A172 (cell line): Measurements from ENCODE around the gene ARHGAP12. TPM values are rescaled to one million over a fixed set of nuclear protein-coding genes. Genes with fewer than 3 reads are reported as not detected.

Experiments
- DNase-seq: peaks from one replicate; pipeline ENCODE4 v3.0.0-alpha.2; 2015; ENCODE audit warnings: low spot score
- total RNA-seq: library from RNA; depleted of rRNA; stranded (reverse); fragments of >200 nt; shearing (Covaris generic); gene quantifications from 2 replicates; pipeline ENCODE4 v1.2.3, GENCODE V29; 2014

The ARHGAP12 gene
- total RNA-seq, 1 experiment from 2014 or later: 49.6 TPM

DNA sequence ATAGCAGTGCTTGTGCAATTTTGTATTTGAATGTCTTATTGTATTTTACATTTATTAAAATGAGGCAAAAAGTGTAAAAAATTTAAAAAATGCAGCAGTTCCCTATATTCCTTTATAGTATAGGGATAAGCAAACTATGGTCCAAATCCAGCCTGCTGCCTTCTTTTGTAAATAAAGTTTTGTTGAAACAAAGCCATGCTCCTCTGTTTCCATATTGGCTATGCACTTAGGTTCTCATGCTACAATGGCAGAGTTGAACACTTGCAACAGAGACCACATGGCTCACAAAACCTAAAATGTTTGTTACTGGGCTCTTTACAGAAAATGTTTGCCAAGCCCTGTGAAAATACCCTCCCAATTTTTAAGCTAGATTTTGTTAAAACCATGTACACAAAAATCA, 50.1 kb downstream of the ARHGAP12 start:
- no peak for DNase-seq

DNA sequence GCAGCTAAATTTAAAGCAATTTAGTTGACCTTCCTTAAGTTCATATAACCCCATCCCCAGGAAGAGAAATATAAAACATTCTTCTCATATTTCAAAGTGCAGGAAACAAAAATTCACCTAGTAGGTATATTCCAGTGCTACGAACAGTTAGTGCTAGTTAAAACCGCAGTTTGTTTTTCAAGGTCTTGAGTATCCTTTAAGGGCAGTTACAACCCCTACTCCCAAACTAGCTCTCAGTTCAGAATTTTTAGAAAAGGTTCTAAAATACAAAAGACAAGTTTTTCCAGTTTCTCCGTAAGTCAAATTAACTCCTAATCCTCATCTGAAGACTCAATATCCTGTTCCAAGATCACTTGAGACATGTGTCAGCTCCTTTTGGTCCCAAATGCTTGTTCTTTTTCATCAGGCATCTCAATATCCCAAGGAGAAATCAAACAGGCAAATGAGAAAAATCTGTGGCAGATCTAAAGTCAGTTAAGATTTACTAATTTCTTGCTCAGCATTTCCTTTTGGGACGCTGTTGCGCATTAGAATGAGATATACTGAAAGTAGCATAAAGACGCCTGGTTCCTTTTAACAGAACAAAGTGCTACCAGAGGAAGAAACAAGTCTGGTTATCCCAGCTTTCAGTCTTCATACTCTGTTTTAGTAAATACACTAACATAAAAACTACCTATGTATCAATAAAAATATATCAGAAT, 51.8 kb downstream of the ARHGAP12 start:
- no peak for DNase-seq

- DNase-seq: no peak
Observed at GRCh38 chr10:31875608-31876007, 53.0 kb downstream of the ARHGAP12 start.

DNA sequence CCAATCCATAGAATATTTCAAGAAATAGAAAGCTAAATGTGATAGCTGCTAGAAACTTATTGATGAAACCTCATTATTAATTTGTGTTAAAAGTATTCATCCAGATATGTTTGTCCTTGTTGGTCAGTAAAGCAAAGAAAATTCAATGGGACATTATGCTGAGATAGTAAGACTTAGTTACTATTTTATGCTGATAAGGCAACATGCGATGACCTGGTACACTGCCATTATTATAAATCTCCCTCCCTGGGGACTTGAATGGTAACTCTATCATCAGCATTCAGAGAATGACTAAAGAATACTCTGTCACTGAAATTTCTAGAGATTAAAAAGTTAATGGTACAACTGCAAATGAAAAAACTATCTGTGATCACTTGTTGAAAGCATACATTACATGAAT, 54.9 kb downstream of the ARHGAP12 start:
- no peak for DNase-seq

DNA sequence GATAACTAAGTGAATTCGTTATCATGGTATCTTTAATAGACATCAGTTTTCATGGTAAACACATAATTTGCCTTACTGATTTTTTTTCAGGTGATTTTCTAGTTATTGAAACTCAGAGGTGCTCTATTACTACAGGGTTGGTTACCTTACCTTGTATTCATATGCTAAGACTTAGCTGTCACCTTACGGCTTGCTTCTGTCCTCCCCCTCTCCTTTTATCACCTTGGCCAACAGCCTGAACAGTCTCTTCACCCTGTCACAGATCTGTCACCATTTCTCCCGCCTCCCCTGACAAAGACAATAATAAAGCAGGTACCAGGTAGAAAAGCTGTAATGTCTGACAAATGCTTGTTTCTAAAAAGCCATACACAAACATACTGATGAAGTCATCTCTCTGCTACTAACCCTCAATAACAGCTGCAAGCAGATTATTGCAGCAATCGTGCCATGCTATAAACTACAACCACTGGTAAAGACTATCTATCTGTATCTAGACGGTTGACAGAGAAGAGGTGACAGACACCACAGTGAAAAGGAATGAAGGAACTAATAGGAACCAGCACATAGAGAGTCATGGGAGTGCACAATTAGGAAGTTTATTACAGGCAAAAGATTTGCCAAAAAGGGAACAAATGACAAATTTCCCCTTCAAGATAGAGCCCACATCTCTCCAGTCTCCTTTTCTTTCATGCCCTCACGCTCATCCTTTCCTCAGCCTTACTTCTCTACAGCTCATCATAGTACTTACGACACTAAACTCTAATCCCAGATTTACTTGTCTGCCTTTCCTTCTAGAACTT, 57.2 kb downstream of the ARHGAP12 start:
- DNase-seq: no peak

DNA sequence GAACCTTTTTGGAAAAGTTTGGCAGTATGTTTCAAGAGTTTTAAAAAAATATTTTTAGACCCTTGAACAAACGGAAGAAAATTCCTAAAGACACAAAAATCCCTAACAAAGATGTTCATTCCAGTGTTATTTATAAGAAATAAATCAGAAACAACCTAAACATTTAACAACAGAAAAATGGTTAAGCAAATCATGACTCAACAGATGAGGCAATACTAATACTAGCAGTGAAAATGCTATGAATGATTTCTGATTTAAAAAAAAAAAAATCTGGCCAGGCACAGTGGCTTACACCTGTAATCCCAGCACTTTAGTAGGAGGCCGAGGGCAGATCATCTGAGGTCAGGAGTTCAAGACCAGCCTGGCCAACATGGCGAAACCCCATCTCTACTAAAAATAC, 61.0 kb downstream of the ARHGAP12 start:
- DNase-seq: no peak

GRCh38 chr10:31866118-31866670, 62.4 kb downstream of the ARHGAP12 start:
- peak; percentile 35 for DNase-seq

- DNase-seq: peak; percentile 57
Observed at GRCh38 chr10:31864834-31865518, 63.7 kb downstream of the ARHGAP12 start.

- no peak for DNase-seq
Observed at GRCh38 chr10:31855033-31855432, 73.6 kb downstream of the ARHGAP12 start.

DNA sequence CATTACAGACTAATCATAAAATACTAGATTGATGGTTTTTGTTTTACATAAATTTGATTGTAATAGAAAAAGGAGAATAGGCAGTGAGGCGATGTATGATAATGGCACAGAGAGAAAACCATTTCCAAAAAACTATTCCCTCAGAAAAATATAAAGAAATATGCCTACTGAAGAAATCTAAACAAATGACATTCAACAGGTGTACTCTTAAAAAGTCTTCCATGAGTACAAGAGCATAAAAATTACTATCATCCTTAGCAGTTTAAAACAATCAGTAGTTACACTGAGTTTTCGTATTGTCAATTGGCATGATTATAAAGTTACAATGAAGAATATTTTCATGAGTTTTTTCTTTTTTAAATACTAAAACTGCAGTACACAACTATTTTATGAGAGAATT, 75.0 kb downstream of the ARHGAP12 start:
- no peak for DNase-seq

GRCh38 chr10:31851216-31851615, 77.4 kb downstream of the ARHGAP12 start:
- DNase-seq: no peak

- DNase-seq: no peak
Observed at GRCh38 chr10:31847515-31847914, 81.1 kb downstream of the ARHGAP12 start.

DNA sequence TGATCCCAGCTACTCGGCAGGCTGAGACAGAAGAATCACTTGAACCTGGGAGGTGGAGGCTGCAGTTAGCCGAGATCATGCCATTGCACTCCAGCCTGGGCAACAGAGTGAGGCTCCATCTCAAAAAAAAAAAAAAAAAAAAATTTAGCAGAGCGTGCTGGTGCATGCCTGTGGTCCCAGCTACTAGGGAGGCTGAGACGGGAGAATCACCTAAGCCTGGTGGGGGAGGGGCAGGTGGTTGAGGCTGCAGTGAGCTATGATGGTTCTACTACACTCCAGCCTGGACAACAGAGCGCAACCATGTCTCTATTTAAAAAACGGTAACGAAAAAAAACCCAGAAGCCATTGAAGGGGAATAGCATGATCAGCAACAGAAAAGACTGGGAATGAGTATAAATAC, 89.9 kb downstream of the ARHGAP12 start:
- no peak for DNase-seq

- DNase-seq: no peak
Observed at GRCh38 chr10:31838065-31838464, 90.6 kb downstream of the ARHGAP12 start.

DNA sequence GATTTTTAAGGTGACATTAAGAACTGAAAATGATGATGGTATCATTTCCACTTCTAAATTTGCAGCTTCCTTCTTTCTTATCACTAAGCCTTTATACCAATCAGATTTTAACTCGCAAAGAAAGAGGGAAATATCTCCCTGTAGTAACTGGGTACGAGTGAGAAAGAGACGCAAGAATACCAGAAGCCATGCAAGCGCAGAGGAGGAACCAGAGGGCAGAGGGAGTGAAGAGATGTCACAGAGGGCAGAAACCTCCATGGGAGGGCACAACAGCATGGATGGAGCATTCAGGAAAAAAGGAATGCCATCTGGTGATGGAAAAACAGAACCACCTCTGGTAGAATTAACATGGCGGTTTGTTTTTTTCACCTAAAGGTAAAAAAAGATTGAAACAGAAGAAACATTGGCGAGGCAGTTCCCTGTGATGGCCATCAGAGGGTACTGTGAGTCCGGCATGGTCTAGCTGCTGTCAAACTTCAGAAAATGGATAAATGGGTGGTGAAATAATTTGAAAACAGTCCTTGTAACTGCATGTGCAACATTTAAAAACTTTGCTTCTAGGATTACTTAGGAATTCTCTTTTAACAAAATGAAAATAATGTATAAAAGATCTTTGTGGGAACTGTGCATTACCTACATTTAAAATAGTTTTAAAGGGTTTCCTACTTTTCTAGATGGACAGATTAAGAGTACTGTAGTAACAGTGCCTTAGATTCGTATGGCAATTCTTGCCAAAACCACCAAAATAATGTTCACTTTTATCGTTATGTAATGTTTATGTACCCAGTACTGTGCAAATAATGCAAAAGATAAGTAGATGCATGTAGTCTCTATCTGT, 91.8 kb downstream of the ARHGAP12 start:
- DNase-seq: peak; percentile 30

DNA sequence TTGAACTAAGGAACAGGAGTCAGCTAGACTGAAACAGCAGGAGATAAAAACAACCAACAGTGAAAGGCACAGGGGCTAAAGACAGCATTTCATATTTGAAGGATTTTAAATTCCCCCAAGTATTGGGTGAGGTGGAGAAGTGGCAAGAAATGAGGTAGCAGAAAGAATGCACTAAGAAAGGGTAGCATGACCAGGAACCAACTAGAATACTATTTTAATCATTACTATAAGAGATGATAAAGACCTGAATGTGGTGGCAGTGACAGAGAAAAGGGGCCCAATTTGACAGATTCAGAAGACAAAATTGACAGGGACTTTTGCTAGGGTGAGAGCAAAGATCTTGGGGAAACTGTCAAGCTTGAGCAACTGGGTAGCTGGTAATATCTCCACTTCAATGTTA, 94.9 kb downstream of the ARHGAP12 start:
- DNase-seq: no peak

- DNase-seq: no peak
Observed at GRCh38 chr10:31832261-31832660, 96.4 kb downstream of the ARHGAP12 start.

DNA sequence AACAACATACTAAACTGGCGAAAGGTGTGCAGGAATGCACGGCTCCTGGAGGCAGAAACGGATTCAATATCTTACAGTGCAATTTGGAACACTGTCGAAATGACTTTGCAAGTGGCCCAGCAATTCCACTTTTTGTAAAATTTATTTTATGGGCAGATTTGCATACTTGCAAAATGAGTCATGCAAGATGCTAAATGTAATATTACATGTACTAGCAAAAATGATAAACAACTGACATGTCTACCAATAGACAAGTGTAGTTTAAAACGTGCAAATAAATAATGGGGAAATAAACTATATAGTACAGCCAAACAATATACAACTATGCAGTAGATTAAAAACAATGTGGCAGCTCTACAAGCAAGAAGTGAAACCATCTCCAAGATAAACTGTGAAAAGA, 97.7 kb downstream of the ARHGAP12 start:
- peak; percentile 12 for DNase-seq

DNA sequence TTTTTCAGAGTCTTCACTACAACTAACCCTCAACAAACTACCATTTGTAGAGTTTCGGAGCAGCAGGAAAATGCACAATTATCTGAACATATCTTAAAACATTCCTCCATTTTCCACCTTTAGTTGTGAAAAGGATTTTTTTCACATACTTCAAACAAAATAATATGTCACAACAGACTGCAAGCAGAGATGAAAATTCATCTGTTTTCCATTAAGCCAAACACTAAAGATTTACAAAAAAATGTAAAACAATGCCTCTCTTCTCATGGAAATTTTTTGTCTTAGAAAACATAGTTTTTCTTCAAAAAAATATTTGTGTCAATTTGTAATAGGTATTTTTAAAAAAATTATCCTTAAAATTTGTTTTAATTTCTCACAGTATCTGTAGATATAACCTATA, 98.9 kb downstream of the ARHGAP12 start:
- no peak for DNase-seq

- DNase-seq: no peak
Observed at GRCh38 chr10:31823358-31823757, 105.3 kb downstream of the ARHGAP12 start.

GRCh38 chr10:31822616-31823318, 105.9 kb downstream of the ARHGAP12 start:
- DNase-seq: no peak
